ENCODE results near the gene GPR160.

GRCh38 chr3:170023165-170023564 is 14.6 kb upstream of the GPR160 start:
- no peak for TF ChIP-seq CEBPB (tag; IDR thresholded peaks at IDR 0.05)
- no peak for TF ChIP-seq CHD7 (IDR thresholded peaks at IDR 0.05; ENCODE audit: low read depth, low read length)
- no peak for TF ChIP-seq ZNF316 (IDR thresholded peaks at IDR 0.05)
- TF ChIP-seq CTCF (IDR thresholded peaks at IDR 0.05 in 2 of 3, conservative IDR thresholded peaks at IDR 0.05 in 1 of 3; ENCODE audit: insufficient read depth in 2 of 3, low read depth in 1 of 3, low read length in 3 of 3), result no peak
- no peak for TF ChIP-seq SMAD1 (IDR thresholded peaks at IDR 0.05; ENCODE audit: low read depth, low read length, partially characterized antibody)
- TF ChIP-seq POLR2AphosphoS5 (IDR thresholded peaks at IDR 0.05; ENCODE audit: control insufficient read depth, insufficient read depth, low read depth, low read length), result no peak
- TF ChIP-seq EGR1 (conservative IDR thresholded peaks at IDR 0.05), result no peak
- no peak for TF ChIP-seq ARID3B (CRISPR knock-in tag; IDR thresholded peaks at IDR 0.05; ENCODE audit: borderline replicate concordance)
- no peak for TF ChIP-seq ZKSCAN8 (CRISPR knock-in tag; IDR thresholded peaks at IDR 0.05)
- no peak for TF ChIP-seq HDAC2 (IDR thresholded peaks at IDR 0.05)

Measured in K562 (cell line).